GM23248 (cell line): ENCODE data around the gene HM13.

ENCODE experiments used
- EZH2 ChIP-seq: fragments of 200-600 bp; sonication (generic); IDR thresholded peaks from 2 replicates; pipeline ENCODE4 v1.6.1; 2018; ENCODE audit warnings: antibody characterized with exemption, mild to moderate bottlenecking; ENCODE audit not compliant: insufficient read depth, poor library complexity, severe bottlenecking
- EZH2phosphoT487 ChIP-seq: fragments of 200-600 bp; sonication (generic); IDR thresholded peaks from 2 replicates; pipeline ENCODE4 v1.6.1; 2018; ENCODE audit warnings: antibody characterized with exemption, moderate library complexity, mild to moderate bottlenecking, low read depth; ENCODE audit not compliant: insufficient read depth

GRCh38 chr20:31555203-31555775 lies 41.0 kb downstream of the HM13 start:
- TF ChIP-seq EZH2 (no peak), EZH2phosphoT487 (no peak)
